DND-41 (cell line): ENCODE data around the gene ZNF236.

Experiments used
- CTCF ChIP-seq: IDR thresholded peaks from 2 replicates; pipeline ENCODE4 v1.5.1; 2012; ENCODE audit warnings: borderline replicate concordance, low read length, moderate library complexity, mild to moderate bottlenecking; ENCODE audit not compliant: poor library complexity, severe bottlenecking; ENCODE audit errors: extremely low read depth
- EZH2 ChIP-seq: IDR thresholded peaks from 3 replicates; pipeline ENCODE4 v1.6.1; 2012; ENCODE audit warnings: borderline replicate concordance, low read depth, mild to moderate bottlenecking, moderate library complexity, low read length, inconsistent platforms; ENCODE audit not compliant: severe bottlenecking

- peak; percentile 55 for TF ChIP-seq CTCF
- TF ChIP-seq EZH2, result no peak
Observed at GRCh38 chr18:76805221-76805620, 17.1 kb upstream of the ZNF236 start.
